DMS153 (cell line): ENCODE data around the gene TRIO.

Source experiments
- DNase-seq: peaks from one replicate; lab custom pipeline; 2025; lab: John Stamatoyannopoulos, UW

Gene TRIO

DNA sequence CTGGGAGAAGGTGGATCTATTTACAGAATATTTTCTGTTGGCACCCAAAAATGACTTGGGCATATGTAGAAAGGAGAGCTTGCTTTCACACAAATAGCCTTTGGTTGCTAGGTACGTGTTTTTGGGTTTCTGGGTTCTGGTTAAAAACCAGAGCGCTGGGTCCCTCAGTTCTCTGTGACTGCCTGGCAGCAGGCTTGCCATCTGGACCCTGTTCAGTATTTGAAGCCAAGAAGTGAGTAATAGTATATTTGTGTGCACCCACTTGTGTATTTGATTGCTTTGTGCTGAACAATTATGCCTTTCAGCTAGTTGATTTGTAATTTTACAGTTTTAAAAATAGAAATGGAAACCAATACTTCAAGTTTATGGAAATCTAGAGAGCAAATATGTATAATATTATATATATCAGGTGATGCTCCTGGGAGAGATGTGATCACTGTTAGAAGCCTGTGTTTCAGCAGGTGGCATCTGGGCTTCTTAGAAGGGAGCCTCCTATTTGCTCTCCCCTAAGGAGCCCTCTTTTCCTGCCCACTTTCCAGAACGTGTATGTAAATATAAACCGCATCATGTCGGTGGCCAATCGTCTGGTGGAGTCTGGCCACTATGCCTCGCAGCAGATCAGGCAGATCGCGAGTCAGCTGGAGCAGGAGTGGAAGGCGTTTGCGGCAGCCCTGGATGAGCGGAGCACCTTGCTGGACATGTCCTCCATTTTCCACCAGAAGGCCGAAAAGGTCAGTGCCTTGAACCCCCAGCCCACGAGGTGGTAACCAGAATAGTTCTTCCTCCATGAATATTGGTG lies 153.6 kb downstream of the TRIO start:
- DNase-seq = no peak

DNA sequence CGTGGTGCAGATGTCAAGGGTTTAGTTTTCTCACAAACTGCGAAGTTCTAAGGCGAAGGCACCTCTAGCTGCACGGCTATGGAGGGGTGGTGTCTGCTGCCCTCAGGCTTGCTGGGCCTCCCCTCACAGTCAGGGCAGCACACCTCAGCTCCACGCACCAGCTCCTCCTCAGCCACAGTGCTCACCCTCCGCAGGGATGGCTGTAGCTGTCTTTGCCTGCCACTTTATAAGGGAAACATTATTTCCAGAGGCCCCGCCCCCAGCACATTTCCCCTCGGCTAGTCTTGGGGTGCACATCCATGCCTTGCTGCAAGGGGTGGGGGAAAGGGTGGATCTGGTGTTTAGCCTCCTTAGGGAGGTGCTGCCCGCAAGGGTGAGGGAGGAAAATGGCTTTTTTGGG lies 154.6 kb downstream of the TRIO start:
- no peak for DNase-seq

DNA sequence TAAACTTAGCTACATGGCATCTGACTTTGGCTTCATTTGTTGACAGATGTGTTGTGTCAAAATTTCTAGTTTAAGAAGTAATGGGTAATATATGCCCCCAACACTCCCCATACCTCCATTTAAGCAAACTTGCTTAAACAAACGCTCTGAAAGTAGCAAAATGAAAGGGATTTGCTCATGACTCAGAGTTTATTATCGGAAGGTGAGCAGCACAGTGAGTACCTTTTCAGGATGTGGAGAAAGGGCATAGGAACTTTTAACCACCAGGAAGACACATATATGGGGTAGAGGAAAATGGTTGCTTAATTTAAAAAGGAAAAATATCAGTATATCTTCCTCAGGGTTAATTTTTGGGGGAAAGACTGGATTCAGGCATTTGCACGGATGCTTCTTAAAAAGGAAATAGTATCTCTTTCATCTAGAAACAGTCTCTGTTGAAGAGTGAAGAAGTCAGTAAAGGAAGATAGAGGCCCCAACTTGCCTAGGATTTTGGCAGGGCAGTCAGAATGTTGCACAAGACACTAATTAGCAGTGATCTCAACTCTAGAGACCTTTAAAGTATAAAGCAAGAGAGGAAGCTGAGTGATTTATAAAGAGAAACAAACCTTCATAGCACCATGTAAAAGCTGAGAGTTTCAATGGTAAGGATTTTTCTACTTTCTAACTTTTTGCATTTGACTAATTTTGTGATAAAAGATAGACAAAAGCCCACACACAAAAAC lies 155.1 kb downstream of the TRIO start:
- DNase-seq = no peak

DNA sequence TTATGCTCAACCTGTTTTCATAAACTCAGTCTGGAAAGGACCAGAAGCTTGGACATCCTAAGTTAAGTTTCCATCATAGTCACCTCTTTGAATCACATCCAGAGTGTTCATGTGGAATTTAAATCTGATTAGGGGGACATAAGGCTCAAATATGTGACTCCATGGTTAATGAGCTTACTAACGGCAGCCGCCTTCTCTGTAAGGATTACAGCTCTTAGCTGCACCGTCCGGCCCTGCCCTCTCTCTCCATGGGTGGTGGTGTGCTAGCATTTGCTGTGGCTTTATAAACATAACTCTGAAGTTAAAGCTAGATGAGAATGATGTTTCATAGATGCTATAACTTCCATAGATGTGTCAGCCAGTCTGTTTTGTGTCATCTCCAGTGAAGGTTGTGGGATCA lies 156.5 kb downstream of the TRIO start:
- no peak for DNase-seq

DNA sequence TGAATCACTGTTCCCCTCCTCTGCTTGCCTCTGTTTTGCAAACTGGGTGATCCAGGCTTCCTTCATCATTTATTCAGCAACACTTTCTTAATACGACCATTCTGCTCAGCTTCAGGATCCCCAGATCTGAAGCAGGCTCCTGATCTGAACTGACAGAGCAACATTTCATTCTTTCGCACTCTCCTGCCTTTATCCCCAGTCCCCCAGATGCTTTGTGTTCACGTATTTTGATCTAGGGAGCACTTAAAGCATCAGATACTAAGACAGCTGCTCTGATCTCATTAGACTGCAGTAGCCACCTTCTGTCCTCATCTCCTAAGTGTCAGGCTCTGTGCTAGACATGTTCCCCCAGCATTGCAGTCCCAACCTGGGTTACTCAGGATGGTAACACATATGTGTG lies 158.0 kb downstream of the TRIO start:
- DNase-seq = no peak

DNA sequence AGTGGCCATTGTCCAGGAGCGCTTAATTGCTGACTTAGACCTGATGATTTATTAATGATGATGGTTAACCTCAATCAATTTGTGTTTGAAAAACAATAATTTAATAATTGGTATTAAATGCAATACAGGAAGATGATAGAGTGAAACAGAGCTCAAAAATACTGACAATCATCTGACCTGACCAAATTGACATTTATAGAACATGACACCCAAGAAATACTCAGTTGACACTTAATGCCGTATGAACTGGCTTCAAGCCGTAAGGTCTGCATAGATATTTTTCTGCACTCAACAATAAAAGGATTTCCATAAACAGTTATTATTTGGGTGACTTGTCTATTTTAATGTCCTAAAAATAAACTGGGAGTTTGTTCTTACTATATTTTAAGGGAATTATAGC lies 159.2 kb downstream of the TRIO start:
- no peak for DNase-seq

DNA sequence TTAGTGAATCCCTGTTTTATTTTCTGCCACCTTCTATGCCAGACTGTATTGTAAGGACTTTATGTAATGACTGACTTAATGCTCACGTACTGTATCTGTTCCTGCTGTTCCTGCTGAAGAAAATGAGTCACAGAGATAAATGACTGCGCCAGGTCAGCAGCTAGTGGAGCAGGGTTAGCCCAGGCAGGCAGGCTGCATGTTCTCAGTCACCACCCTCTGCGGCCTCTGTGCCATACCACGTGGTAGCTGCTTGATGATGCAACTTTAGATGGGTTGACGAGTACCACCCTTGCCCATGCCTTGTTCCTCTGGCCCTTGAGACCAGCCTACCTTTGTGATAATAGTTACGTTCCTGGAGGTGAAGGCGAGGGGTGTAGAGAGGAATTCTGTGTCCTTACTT lies 161.9 kb downstream of the TRIO start:
- DNase-seq = no peak

DNA sequence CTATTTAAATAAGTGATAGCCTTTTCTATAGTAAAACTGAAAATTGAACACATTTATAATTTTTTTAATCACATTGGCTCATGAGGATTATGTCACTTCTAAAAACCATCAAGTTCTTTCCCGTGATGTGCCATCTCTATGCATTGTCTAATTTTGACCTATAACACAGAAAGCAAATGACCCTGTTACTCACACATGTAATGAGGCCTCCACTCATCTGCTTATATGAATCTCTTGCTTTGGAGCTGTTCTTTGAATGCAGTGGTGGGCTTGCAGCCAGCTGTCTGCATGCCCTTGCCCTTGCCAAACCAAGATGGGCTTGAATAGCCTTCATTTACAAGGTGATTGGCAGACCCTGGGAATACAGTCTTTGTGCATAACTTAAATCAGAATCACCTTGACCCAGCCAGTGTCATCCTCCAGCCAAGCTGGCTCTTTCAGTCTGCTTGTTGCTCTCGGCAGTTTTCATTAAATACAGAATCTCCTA lies 163.2 kb downstream of the TRIO start:
- no peak for DNase-seq

DNA sequence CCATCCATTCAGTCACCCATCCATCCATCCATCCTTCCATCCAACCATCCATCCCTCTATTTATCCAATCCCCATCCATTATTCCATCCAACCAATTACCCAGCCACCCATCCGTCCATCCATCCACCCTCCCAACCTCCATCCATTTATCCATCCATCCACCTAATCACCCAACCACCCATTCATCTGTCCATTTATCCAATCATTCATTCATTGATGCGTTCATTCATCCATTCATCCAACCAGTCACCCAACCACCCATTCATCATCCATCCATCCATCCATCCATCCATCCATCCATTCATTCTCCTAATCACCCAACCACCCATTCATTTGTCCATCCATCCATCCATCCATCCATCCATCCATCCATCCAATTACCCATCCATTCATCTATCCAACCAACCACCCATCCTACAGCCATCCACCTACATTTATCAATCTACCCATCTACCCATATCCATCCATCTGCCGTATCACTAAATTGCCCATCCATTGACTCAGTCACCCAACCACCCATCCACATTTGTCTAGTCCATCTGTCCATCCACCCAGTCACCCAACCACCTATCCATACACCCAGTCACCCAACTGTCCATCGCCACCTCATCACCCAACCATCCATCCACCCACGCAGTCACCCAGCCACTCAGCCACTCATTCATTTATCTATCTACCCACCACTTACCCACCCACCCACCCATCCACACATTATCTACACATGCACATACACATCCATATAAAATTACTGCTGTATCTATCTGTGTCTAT lies 165.4 kb downstream of the TRIO start:
- DNase-seq = no peak

DNA sequence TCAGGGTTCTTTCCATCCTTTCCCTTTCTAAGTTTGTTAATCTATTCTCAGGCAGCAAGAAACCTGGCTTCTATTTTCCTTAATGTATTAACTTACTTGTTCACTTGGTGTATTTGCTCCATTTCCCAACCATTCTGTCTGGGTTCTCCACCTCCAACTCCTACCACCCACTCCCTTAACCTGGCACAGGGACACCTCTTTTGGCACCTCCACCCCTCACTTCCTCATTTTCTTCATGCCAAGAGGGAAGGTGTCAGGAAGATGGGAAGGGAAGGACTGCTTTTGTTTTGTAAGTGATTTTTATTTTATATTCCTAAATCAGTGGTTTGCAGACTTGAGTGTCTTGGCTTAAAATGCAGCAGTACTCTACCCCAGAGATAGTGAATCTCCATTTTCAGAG lies 166.1 kb downstream of the TRIO start:
- DNase-seq = no peak

DNA sequence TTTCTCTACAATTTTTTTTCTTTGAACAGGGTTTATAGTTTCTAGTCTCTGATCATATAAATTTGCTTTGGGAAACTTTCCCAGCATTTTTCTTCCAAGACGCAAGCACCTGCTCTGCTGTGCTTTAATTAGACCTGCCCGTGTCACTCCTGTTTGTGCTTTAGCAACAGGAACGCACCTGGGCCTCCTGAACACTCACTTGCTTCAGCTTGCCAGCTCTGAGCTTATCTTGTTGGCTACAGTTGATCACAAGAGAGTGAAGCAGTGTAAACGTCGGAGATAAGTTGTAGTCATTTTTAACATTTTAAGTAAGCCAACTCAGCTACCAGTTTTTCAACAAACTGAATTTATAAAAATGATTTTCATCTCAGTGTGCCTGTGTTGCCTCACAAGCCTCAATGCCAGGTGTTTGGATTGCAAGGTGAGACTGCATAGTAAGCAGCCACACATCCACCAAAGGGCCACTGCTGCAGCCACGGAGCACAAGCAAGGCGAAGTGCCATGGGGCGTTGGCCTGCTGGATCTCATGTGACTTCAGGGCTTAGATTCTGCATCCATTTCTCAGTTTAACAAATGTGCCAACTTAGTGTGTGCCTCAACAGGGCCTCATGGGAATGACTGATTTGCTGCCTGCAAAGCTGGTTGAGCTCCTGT lies 166.9 kb downstream of the TRIO start:
- no peak for DNase-seq

DNA sequence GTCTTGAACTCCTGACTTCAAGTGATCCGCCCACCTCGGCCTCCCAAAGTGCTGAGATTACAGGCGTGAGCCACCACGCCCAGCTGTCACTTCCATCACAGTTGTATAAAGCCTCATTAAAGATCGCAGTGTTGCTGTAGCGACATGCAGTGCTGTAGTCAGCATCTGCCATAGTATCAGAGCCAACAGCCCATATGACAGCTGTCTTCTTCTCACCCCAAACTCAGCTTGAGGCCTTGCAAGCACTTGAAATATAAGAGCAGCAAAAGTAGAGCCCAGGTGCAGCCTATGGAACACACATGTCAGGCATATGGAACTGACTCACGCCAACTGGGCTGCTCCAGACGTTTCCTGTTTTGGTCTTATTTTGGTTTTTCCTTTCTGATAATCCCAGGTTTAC lies 167.8 kb downstream of the TRIO start:
- no peak for DNase-seq

DNA sequence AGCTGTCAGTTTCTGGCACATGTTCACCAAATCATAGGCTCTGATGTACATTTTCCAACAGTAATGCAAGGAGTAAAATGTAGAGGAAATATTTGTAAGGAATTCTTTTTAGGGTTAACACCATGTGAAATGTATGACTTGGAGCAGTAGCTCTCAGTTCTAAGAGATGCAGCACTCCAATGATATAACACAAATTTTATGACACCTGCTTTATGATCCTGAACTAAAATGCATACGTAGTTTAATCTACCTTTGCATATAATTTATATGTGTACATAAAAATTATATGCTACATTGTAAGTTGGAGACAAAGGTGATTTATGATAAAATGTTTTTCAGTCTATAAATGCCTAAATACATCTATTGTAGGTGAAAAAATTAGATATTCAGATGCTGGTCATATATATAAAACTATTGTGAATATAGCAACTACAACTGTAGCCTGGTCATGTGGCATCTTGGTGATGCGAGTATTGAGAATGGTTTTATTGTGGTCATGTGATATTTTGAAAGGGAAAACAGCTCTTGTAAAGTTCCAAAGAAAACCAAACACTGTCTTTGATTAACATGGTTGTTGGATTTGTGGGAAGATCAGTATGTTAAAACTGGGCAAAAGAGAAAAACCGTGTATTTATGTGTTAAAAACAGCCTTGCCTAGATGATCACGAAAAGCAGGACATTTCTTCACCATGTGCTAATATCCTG lies 171.0 kb downstream of the TRIO start:
- DNase-seq = no peak

DNA sequence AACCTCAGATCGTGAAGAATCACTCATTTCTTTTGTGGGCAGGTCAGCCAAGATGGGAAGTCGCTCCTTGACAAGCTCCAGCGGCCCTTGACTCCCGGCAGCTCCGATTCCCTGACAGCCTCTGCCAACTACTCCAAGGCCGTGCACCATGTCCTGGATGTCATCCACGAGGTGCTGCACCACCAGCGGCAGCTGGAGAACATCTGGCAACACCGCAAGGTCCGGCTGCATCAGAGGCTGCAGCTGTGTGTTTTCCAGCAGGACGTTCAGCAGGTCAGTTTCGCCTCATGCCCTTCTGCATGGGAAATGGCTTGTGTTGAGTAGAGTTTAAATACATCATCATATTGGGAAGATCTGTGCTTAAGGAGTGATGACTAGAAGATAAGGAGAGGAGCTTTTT lies 173.3 kb downstream of the TRIO start:
- no peak for DNase-seq

DNA sequence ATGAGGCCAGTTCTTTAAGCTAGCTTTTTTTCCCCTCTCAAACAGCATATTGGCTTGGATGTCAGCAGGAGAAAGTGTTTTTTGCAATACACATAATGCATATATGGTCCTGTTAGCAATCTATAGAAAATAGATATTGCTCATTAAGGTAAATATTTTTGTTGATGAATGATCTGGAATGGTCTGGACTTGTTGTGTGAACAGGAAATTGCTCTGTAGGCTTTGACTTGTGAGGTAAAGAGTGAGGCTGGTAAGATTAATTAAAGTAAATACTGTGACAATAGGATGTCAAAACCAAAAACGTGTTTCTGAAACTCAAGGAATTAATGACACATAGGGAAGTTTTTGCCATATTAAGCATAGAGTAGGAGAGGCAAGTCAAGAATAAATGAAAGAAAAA lies 176.0 kb downstream of the TRIO start:
- DNase-seq = no peak

DNA sequence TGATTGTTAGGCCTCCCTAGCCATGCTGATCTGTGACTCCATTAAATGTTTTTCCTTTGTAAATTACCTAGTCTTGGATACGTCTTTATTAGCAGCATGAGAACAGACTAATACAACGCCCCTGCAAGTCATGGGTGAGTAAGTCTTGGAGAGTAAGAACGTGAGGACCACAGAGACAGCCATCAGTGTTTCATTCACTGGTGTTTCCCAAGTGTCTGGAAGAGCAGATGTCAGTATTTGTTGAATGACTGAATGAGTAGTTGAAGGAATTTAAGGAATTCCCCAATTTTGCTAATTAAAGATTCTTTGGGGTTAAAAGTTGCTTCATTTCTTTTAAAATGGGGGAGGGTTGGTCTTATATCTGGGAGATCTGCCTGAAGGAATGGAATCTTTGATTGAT lies 178.8 kb downstream of the TRIO start:
- DNase-seq = no peak

DNA sequence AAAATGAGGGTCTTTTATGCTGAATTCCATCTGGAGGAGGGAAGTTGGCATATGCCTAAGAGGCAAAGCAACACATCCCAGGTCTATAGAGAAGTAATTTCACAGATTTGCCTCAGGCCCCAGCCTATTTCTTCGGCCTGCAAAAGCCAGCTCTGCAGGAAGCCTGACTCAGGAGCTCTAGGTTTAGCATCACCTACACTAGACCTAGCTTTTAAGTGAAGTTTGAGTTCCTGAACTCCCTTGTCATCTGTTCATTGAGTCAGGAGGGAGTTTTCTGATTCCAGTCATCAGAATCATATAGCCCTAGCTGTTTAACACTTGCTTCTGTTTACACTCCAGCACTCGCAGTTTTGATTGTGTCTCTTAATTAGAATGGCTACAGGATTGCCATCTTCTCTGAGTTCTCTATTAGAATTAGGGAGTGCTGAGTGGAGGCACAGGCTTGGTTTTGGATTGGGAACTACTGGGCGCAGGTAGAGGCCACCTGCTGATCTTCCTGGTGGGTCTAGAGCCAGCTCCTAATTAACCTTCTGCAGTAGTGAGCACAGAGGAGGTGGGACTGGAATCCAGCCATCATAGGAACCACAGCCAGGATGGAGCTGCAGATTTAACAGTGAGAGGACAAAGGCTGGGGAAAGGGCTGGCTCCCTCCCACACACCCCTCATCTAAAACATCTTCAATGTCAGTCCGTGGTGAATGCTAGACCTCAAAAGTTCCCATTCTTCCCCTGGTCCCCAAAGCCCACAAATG lies 179.5 kb downstream of the TRIO start:
- no peak for DNase-seq

DNA sequence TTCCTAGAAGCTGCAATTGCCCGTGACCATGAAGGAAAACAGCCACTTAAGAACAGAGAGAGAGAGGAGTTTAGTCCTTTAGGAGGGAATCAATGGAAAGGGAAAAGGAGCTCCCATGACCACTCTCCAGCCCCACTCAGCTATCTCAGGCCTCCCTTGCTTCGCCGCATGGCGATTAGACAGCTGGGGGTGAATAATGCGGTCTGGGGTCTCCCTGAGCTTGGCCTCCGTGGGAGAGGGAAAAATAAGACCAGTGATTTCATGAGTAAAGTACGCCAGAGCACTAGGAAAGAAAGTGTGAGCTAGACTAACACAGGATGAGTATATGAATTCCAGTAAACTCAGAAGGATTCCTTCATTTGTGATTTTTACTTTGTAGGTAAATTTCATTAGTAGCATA lies 180.3 kb downstream of the TRIO start:
- DNase-seq = no peak

DNA sequence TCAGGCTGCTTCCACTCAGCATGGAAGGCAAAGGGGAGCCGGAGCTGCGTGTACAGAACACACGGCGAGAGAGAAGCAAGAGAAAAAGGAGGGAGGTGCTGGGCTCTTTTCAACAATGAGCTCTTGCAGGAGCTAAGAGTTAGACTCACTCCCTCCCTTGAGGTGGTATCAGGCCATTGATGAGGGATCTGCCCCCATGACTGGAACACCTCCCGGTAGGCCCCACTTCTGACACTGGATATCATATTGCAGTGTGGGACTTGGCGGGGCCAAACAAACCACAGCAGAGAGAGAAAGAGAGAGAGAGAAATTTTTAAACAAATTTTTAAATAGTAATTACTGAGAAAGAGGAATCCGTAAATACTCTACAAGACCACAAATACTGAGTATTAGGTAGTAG lies 182.2 kb downstream of the TRIO start:
- DNase-seq = no peak

DNA sequence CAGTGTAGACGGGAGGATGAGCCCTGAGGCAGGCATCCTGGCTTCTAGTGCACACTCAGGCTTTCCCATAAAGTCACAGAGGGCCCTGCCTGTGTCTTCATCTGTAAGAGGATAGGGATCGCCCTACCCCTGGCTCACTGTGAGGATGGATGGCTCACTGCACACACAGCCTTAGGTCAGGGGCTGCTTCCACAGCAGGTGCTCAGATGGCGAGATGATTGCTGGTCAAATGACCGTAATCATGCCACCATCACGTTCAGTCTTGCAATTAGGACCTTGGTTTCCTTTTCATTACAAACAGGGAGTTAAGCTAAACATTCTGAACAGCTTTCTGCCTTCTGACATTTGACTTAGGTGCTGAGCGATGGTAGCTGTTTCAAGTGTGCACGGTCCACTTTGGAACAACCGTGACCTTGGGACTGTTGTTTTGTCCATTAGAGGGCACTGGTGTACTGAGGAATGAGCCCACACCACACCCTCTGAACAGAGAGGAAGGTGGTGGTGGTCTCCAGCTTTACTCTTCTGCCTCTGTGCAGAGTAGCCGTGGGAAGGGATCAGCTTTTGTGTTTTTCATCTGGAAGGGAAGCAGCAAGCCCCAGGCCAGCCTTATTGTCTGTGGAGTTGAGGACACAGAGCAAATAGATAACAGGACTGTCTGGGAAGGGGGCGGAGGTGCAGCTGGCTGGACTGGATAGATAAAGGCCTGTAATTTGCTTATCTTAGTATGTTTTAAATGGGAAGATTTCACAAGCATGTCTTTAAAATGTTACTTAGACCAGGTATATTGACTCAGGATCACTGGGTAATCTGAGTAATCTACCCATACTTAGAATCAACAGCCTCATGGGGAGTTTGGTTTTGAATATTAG lies 183.1 kb downstream of the TRIO start:
- no peak for DNase-seq
